Esophagus (tissue), 2 donors: Measurements from ENCODE around the gene RETN. TPM values are rescaled to one million over a fixed set of nuclear protein-coding genes. Genes with fewer than 3 reads are reported as not detected.
"Not testable (repeated sequence)": the region's sequence is repeated elsewhere in the genome, so short reads cannot be mapped to it uniquely, and the experiment has no call there.

ENCODE experiments used
- H3K27ac ChIP-seq, 2 donors: one replicate each; pipeline ENCODE4 v1.5.1; 2013; ENCODE audit warnings: low read depth in 2 of 2, mild to moderate bottlenecking in 2 of 2, inconsistent platforms in 1 of 2, low read length in 1 of 2, moderate library complexity in 1 of 2
- H3K27me3 ChIP-seq, 2 donors: one replicate each; pipeline ENCODE4 v1.6.1; 2013; ENCODE audit warnings: low read length in 2 of 2, control low read depth in 1 of 2, mild to moderate bottlenecking in 1 of 2; ENCODE audit not compliant: insufficient read depth in 2 of 2, control insufficient read depth in 1 of 2
- H3K36me3 ChIP-seq, 2 donors: one replicate each; pipeline ENCODE4 v1.6.1; 2013; ENCODE audit warnings: low read length in 1 of 2; ENCODE audit not compliant: control insufficient read depth in 2 of 2, insufficient read depth in 2 of 2
- H3K4me1 ChIP-seq, 2 donors: one replicate each; pipeline ENCODE4 v1.6.1; 2013; ENCODE audit warnings: low read length in 1 of 2; ENCODE audit not compliant: control insufficient read depth in 2 of 2, insufficient read depth in 2 of 2
- H3K4me3 ChIP-seq, 2 donors: one replicate each; pipeline ENCODE4 v1.5.1; 2013; ENCODE audit warnings: low read length in 2 of 2, mild to moderate bottlenecking in 2 of 2, low read depth in 1 of 2, moderate library complexity in 1 of 2
- H3K9me3 ChIP-seq, 2 donors: one replicate each; pipeline ENCODE4 v1.6.1; 2013; ENCODE audit warnings: mild to moderate bottlenecking in 2 of 2, low read depth in 1 of 2, low read length in 1 of 2, moderate library complexity in 1 of 2; ENCODE audit not compliant: control insufficient read depth in 2 of 2, insufficient read depth in 1 of 2
- WGBS, 2 donors: extraction: QIAGEN DNeasy Blood & Tissue Kit; methylation state at CpG; one replicate each; pipeline ENCODE4 v1.1.7; 2013; 5-methylcytosine and 5-hydroxymethylcytosine counted together
- polyA plus RNA-seq, 2 donors: library from polyadenylated mRNA; stranded (reverse); fragments of 200-250 nt; gene quantifications; one replicate each; pipeline ENCODE4 v1.2.3, GENCODE V29; 2013
- donor health status: healthy with polysubstance abuse.
- donor health status: Bipolar disorder and iron deficiency.

Gene RETN
- polyA plus RNA-seq, 2 donors: 0.65 to 2.1 TPM

GRCh38 chr19:7637374-7638256, 31.2 kb upstream of the RETN start:
- Histone ChIP-seq H3K27ac (peak overlapping the region; percentile 76 to 80), H3K27me3 (no peaks in the 10 kb centered on the region)
- WGBS, 2 donors: 34% methylated on average over 26 to 30 of the region's 30 CpGs

GRCh38 chr19:7638802-7639465, 29.9 kb upstream of the RETN start:
- Histone ChIP-seq H3K9me3 (no peaks in the 10 kb centered on the region), H3K4me1 (peaks cover 0 to 13% of the 10 kb centered on the region in 2 donors), H3K27me3 (no peaks in the 10 kb centered on the region), H3K36me3 (peaks cover 0 to 22% of the 10 kb centered on the region in 2 donors), H3K27ac (no peak overlapping the region), H3K4me3 (no peak overlapping the region)
- 79 to 80% methylated on average over 12 of the region's 12 CpGs for WGBS, 2 donors

More at GRCh38 chr19:7637374-7638256, 31.2 kb upstream of the RETN start:
- peak overlapping the region; percentile 69 to 72 for H3K4me3 ChIP-seq
- H3K4me1 ChIP-seq: peaks cover 0 to 13% of the 10 kb centered on the region in 2 donors
- no peaks in the 10 kb centered on the region for H3K9me3 ChIP-seq
- H3K36me3 ChIP-seq: peaks cover 0 to 23% of the 10 kb centered on the region in 2 donors

GRCh38 chr19:7639863-7640348, 28.9 kb upstream of the RETN start:
- no peaks in the 10 kb centered on the region for H3K27me3 ChIP-seq
- H3K9me3 ChIP-seq: no peaks in the 10 kb centered on the region
- WGBS, 2 donors: 96 to 97% methylated on average over 13 of the region's 13 CpGs
- no peak overlapping the region for H3K4me3 ChIP-seq
- peaks cover 0 to 24% of the 10 kb centered on the region in 2 donors for H3K36me3 ChIP-seq
- H3K4me1 ChIP-seq: peaks cover 0 to 13% of the 10 kb centered on the region in 2 donors
- no peak overlapping the region for H3K27ac ChIP-seq

GRCh38 chr19:7640803-7641202, 28.0 kb upstream of the RETN start:
- no peak overlapping the region for H3K4me3 ChIP-seq
- no peak overlapping the region for H3K27ac ChIP-seq
- no peaks in the 10 kb centered on the region for H3K27me3 ChIP-seq
- H3K36me3 ChIP-seq: peaks cover 0 to 24% of the 10 kb centered on the region in 2 donors
- 92 to 94% methylated on average over 11 of the region's 11 CpGs for WGBS, 2 donors
- H3K4me1 ChIP-seq: peaks cover 0 to 13% of the 10 kb centered on the region in 2 donors
- H3K9me3 ChIP-seq: no peaks in the 10 kb centered on the region

GRCh38 chr19:7641290-7642276, 27.3 kb upstream of the RETN start:
- no peaks in the 10 kb centered on the region for H3K9me3 ChIP-seq
- H3K36me3 ChIP-seq: peaks cover 0 to 27% of the 10 kb centered on the region in 2 donors
- no peaks in the 10 kb centered on the region for H3K27me3 ChIP-seq
- peaks cover 0 to 9% of the 10 kb centered on the region in 2 donors for H3K4me1 ChIP-seq
- H3K4me3 ChIP-seq: no peak overlapping the region
- WGBS, 2 donors: 82 to 84% methylated on average over 38 to 43 of the region's 43 CpGs
- H3K27ac ChIP-seq: no peak overlapping the region

- H3K4me3 ChIP-seq: no peak overlapping the region
- H3K9me3 ChIP-seq: no peaks in the 10 kb centered on the region
- peaks cover 0 to 32% of the 10 kb centered on the region in 2 donors for H3K36me3 ChIP-seq
- H3K27ac ChIP-seq: no peak overlapping the region
- 91% methylated on average over 27 of the region's 27 CpGs for WGBS, 2 donors
- no peaks in the 10 kb centered on the region for H3K27me3 ChIP-seq
- H3K4me1 ChIP-seq: peaks cover 0 to 8% of the 10 kb centered on the region in 2 donors
These were observed 26.4 kb upstream of the RETN start for GRCh38 chr19:7642295-7643030.

- peaks cover 0 to 32% of the 10 kb centered on the region in 2 donors for H3K36me3 ChIP-seq
- H3K27ac ChIP-seq: no peak overlapping the region
- H3K27me3 ChIP-seq: no peaks in the 10 kb centered on the region
- no peak overlapping the region for H3K4me3 ChIP-seq
- peaks cover 0 to 8% of the 10 kb centered on the region in 2 donors for H3K4me1 ChIP-seq
- no peaks in the 10 kb centered on the region for H3K9me3 ChIP-seq
- 95% methylated on average over 8 of the region's 8 CpGs for WGBS, 2 donors
These were observed 25.8 kb upstream of the RETN start for GRCh38 chr19:7643031-7643415.

GRCh38 chr19:7643629-7644549, 25.0 kb upstream of the RETN start:
- not testable (repeated sequence) for H3K27ac ChIP-seq, H3K9me3 ChIP-seq, H3K4me3 ChIP-seq, H3K27me3 ChIP-seq, H3K4me1 ChIP-seq
- H3K36me3 ChIP-seq: peaks cover 0 to 32% of the 10 kb centered on the region in 2 donors
- WGBS, 2 donors: 48 to 86% methylated on average over 9 to 10 of the region's 10 CpGs
